Parathyroid adenoma (tissue), 2 donors: ENCODE results near the gene MECP2.

Experiments
- H2AFZ ChIP-seq: fragments of 300-600 bp; sonication (generic); one replicate; pipeline ENCODE4 v1.7.0; 2017; ENCODE audit warnings: antibody characterized with exemption, mild to moderate bottlenecking
- H3K27ac ChIP-seq: fragments of 300-600 bp; sonication (generic); one replicate; pipeline ENCODE4 v1.7.0; 2017
- H3K27me3 ChIP-seq: fragments of 300-600 bp; sonication (generic); one replicate; pipeline ENCODE4 v1.7.0; 2017; ENCODE audit warnings: low read length; ENCODE audit not compliant: control insufficient read depth, insufficient read depth
- H3K36me3 ChIP-seq: fragments of 300-600 bp; sonication (generic); one replicate; pipeline ENCODE4 v1.7.0; 2017; ENCODE audit warnings: low read length; ENCODE audit not compliant: control insufficient read depth, insufficient read depth
- H3K4me1 ChIP-seq: fragments of 300-600 bp; sonication (generic); one replicate; pipeline ENCODE4 v1.7.0; 2017; ENCODE audit warnings: control low read depth
- H3K4me2 ChIP-seq: fragments of 300-600 bp; sonication (generic); one replicate; pipeline ENCODE4 v1.7.0; 2017; ENCODE audit warnings: low read length
- H3K4me3 ChIP-seq: fragments of 300-600 bp; sonication (generic); one replicate; pipeline ENCODE4 v1.7.0; 2017; ENCODE audit warnings: low read depth, low read length
- H3K79me2 ChIP-seq: fragments of 300-600 bp; sonication (generic); one replicate; pipeline ENCODE4 v1.7.0; 2017; ENCODE audit warnings: control low read depth
- H3K9ac ChIP-seq: fragments of 300-600 bp; sonication (generic); one replicate; pipeline ENCODE4 v1.7.0; 2017; ENCODE audit warnings: mild to moderate bottlenecking
- H3K9me3 ChIP-seq: fragments of 300-600 bp; sonication (generic); one replicate; pipeline ENCODE4 v1.7.0; 2017; ENCODE audit warnings: low read length; ENCODE audit not compliant: control insufficient read depth
- CTCF ChIP-seq: fragments of 300-600 bp; sonication (generic); IDR thresholded peaks from one replicate; pipeline ENCODE4 v1.7.0; 2017; ENCODE audit warnings: antibody characterized with exemption, mild to moderate bottlenecking
- donor health status: primary hyperparathyroidism.

The MECP2 gene

GRCh38 chrX:153991013-153991580 is 106.4 kb downstream of the MECP2 start:
- Histone ChIP-seq H3K4me3 (no peak overlapping the region), H3K9ac (no peak overlapping the region), H3K36me3 (no peaks in the 10 kb centered on the region), H3K27me3 (no peaks in the 10 kb centered on the region), H3K4me2 (no peak overlapping the region), H2AFZ (no peak overlapping the region), H3K4me1 (no peaks in the 10 kb centered on the region), H3K79me2 (no peaks in the 10 kb centered on the region), H3K9me3 (no peaks in the 10 kb centered on the region), H3K27ac (no peak overlapping the region)
- TF ChIP-seq CTCF: no peak

GRCh38 chrX:153989973-153990655 is 107.4 kb downstream of the MECP2 start:
- no peak overlapping the region for H3K4me3 ChIP-seq
- H3K9me3 ChIP-seq: no peaks in the 10 kb centered on the region
- no peak for TF ChIP-seq CTCF
- no peaks in the 10 kb centered on the region for H3K4me1 ChIP-seq
- no peak overlapping the region for H3K9ac ChIP-seq
- no peaks in the 10 kb centered on the region for H3K36me3 ChIP-seq
- H3K27ac ChIP-seq: no peak overlapping the region
- H3K79me2 ChIP-seq: no peaks in the 10 kb centered on the region
- H3K4me2 ChIP-seq: no peak overlapping the region
- no peak overlapping the region for H2AFZ ChIP-seq
- no peaks in the 10 kb centered on the region for H3K27me3 ChIP-seq

GRCh38 chrX:153988493-153988892 is 109.0 kb downstream of the MECP2 start:
- no peak overlapping the region for H3K4me3 ChIP-seq
- no peaks in the 10 kb centered on the region for H3K4me1 ChIP-seq
- H3K27me3 ChIP-seq: no peaks in the 10 kb centered on the region
- no peaks in the 10 kb centered on the region for H3K9me3 ChIP-seq
- H3K4me2 ChIP-seq: no peak overlapping the region
- H3K27ac ChIP-seq: no peak overlapping the region
- no peaks in the 10 kb centered on the region for H3K79me2 ChIP-seq
- no peak for TF ChIP-seq CTCF
- no peaks in the 10 kb centered on the region for H3K36me3 ChIP-seq
- no peak overlapping the region for H2AFZ ChIP-seq
- no peak overlapping the region for H3K9ac ChIP-seq

GRCh38 chrX:153984351-153985178 is 113.0 kb downstream of the MECP2 start:
- Histone ChIP-seq H3K36me3 (no peaks in the 10 kb centered on the region), H3K4me3 (no peak overlapping the region), H3K79me2 (no peaks in the 10 kb centered on the region), H3K9me3 (no peaks in the 10 kb centered on the region), H3K27ac (no peak overlapping the region), H2AFZ (no peak overlapping the region), H3K9ac (no peak overlapping the region), H3K4me1 (no peaks in the 10 kb centered on the region), H3K4me2 (no peak overlapping the region), H3K27me3 (no peaks in the 10 kb centered on the region)
- no peak for TF ChIP-seq CTCF
